HUES64 (cell line): ENCODE results near the gene PHKA1. TPM values are rescaled to one million over a fixed set of nuclear protein-coding genes. Genes with fewer than 3 reads are reported as not detected.
"Not testable (repeated sequence)": the region's sequence is repeated elsewhere in the genome, so short reads cannot be mapped to it uniquely, and the experiment has no call there.

Experiments used
- H3K27ac ChIP-seq: 2 replicates; pipeline ENCODE4 v1.7.0; 2013; ENCODE audit warnings: low read depth, low read length, inconsistent platforms
- H3K27me3 ChIP-seq: 2 replicates; pipeline ENCODE4 v1.6.1; 2013; ENCODE audit warnings: mild to moderate bottlenecking, low read length; ENCODE audit not compliant: insufficient read depth
- H3K36me3 ChIP-seq: 2 replicates; pipeline ENCODE4 v1.6.1; 2013; ENCODE audit warnings: mild to moderate bottlenecking, low read length; ENCODE audit not compliant: insufficient read depth
- H3K4me1 ChIP-seq: 2 replicates; pipeline ENCODE4 v1.6.1; 2013; ENCODE audit warnings: mild to moderate bottlenecking, low read length, moderate library complexity; ENCODE audit not compliant: insufficient read depth
- H3K4me3 ChIP-seq: 2 replicates; pipeline ENCODE4 v1.5.1; 2013; ENCODE audit warnings: mild to moderate bottlenecking, low read length, moderate library complexity
- H3K9ac ChIP-seq: 2 replicates; pipeline ENCODE4 v1.6.1; 2013; ENCODE audit warnings: mild to moderate bottlenecking, low read depth, low read length
- H3K9me3 ChIP-seq: 2 replicates; pipeline ENCODE4 v1.6.1; 2013; ENCODE audit warnings: low read depth, low read length; ENCODE audit not compliant: insufficient read depth
- WGBS: fragments of 150-250, 120-280 bp; methylation state at CpG from one replicate; pipeline ENCODE4 v1.1.7; 2013; ENCODE audit warnings: missing lambda C conversion rate; 5-methylcytosine and 5-hydroxymethylcytosine counted together
- polyA plus RNA-seq, 2 experiments: library from polyadenylated mRNA; stranded (reverse); fragments of 50-300 nt; gene quantifications; one replicate each; pipeline ENCODE4 v1.2.3, GENCODE V29; 2013

Gene PHKA1
- polyA plus RNA-seq (2013, experiment 1 of 2), result 3.2 TPM
- 4.1 TPM for polyA plus RNA-seq (2013, experiment 2 of 2)

DNA sequence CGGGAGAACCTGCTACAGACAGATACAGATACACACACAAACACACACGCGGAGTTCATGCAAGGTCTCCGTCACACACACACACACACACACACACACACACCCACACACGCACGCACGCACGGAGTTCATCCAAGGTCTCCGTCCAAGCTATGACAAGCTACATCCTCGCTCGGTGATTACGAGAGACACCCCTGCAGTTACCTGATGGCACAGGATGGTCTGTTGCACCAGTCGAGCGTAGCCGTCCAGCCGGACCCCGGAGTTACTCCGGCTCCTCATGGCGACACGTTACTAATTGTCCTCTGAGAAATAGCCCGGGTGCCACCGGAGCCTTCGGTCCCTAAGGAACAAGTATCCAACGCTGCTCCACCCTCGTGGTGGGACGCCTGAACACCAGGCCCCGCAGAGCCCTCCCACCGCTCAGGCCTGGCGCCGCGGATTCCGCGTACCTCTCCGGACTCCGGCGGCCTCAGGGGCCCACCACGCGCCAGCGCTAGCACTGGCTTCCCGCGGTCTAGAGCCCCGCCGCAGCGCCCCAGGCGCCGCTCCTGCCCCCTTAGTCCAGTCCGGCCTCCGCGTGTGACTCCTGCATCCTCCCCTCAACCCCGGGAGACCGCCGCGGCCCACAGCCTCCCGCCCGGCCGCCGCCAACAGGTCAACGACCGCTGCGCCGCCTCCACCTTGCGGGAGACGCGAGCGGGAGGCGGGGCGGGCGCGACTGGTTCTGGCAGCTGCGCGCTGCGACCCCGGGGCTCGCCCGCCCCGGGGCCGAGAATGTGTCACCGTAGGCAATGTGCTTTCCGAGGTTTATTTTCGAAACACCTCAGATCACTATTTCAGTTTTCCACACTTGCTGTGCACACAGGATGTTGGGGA is at the start of gene PHKA1:
Gene PHKA1, minus strand, starts transcription at position 708 of the 879 bp plus-strand sequence. Its CDS starts 426 bp downstream, at position 282.
- H3K27ac ChIP-seq, H3K27me3 ChIP-seq, H3K4me1 ChIP-seq, H3K9me3 ChIP-seq, H3K36me3 ChIP-seq: not testable (repeated sequence)
- WGBS, result 6% methylated on average over 80 of the region's 80 CpGs
- Histone ChIP-seq H3K4me3 (peak within 1 kb of the TSS; percentile 71), H3K9ac (peak within 1 kb of the TSS; percentile 61)

DNA sequence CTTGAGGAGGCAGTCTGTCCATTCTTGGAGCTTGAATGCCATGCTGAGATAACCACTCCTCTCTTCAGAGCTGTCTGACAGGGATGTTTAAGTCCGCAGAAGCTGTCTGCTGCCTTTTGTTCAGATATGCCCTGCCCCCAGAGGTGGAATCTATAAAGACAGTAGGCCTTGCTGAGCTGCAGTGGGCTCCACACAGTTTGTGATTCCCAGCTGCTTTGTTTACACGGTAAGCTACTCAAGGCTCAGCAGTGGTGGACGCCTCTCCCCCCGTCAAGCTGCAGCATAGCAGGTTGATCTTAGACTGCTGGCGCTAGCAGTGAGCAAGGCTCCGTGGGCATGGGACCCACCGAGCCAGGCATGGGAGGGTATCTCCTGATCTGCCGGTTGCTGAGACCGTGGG is 46.3 kb upstream of the PHKA1 start:
- not testable (repeated sequence) for H3K4me3 ChIP-seq, H3K36me3 ChIP-seq, H3K9me3 ChIP-seq, H3K27ac ChIP-seq, H3K27me3 ChIP-seq, H3K9ac ChIP-seq, H3K4me1 ChIP-seq
- no CpG with 5 or more reads among the region's 9 CpGs for WGBS

- not testable (repeated sequence) for H3K9me3 ChIP-seq, H3K27me3 ChIP-seq, H3K36me3 ChIP-seq, H3K4me1 ChIP-seq, H3K27ac ChIP-seq, H3K9ac ChIP-seq, H3K4me3 ChIP-seq
- WGBS, result no CpG with 5 or more reads among the region's 3 CpGs
Measured at GRCh38 chrX:72748545-72748944, 34.4 kb upstream of the PHKA1 start.

GRCh38 chrX:72745546-72745945 is 31.4 kb upstream of the PHKA1 start:
- H3K4me3 ChIP-seq, H3K4me1 ChIP-seq, H3K27me3 ChIP-seq, H3K9ac ChIP-seq, H3K9me3 ChIP-seq, H3K36me3 ChIP-seq, H3K27ac ChIP-seq: not testable (repeated sequence)
- no CpG with 5 or more reads among the region's 7 CpGs for WGBS

DNA sequence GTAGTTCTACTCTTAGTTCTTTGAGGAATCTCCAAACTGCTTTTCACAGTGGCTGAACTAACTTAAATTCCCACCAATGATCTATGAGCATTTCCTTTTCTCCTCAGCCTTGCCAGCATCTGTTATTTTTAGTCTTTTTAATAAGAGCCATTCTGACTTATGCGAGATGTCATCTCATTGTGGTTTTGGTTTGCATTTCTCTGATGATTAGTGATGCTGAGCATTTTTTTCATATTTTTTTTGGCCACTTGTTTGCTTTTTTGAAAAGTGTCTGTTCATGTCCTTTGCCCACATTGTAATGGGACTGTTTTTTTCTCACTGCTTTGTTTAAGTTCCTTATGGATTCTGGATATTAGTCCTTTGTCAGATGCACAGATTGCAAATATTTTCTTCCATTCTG is 21.5 kb upstream of the PHKA1 start:
- Histone ChIP-seq H3K27ac (no peak overlapping the region), H3K4me1 (no peaks in the 10 kb centered on the region), H3K4me3 (no peak overlapping the region), H3K27me3 (no peaks in the 10 kb centered on the region), H3K9me3 (no peaks in the 10 kb centered on the region), H3K36me3 (no peaks in the 10 kb centered on the region), H3K9ac (no peak overlapping the region)
- 100% methylated on average over 1 of the region's 1 CpG for WGBS

- not testable (repeated sequence) for H3K36me3 ChIP-seq, H3K9ac ChIP-seq, H3K27me3 ChIP-seq, H3K4me1 ChIP-seq, H3K9me3 ChIP-seq, H3K27ac ChIP-seq, H3K4me3 ChIP-seq
- 53% methylated on average over 8 of the region's 8 CpGs for WGBS
Measured at GRCh38 chrX:72733636-72734035, 19.5 kb upstream of the PHKA1 start.

GRCh38 chrX:72727846-72728245 is 13.7 kb upstream of the PHKA1 start:
- Histone ChIP-seq H3K4me1 (no peaks in the 10 kb centered on the region), H3K27ac (no peak overlapping the region), H3K36me3 (no peaks in the 10 kb centered on the region), H3K4me3 (no peak overlapping the region), H3K9ac (no peak overlapping the region), H3K27me3 (no peaks in the 10 kb centered on the region), H3K9me3 (no peaks in the 10 kb centered on the region)
- 93% methylated on average over 7 of the region's 7 CpGs for WGBS

- WGBS, result 90% methylated on average over 4 of the region's 5 CpGs
- Histone ChIP-seq H3K4me3 (no peak overlapping the region), H3K27me3 (no peaks in the 10 kb centered on the region; the same call in 1 of the 2 replicates), H3K36me3 (no peaks in the 10 kb centered on the region), H3K9me3 (no peaks in the 10 kb centered on the region), H3K27ac (no peak overlapping the region), H3K9ac (no peak overlapping the region), H3K4me1 (no peaks in the 10 kb centered on the region)
Measured at GRCh38 chrX:72716766-72717165, 2.7 kb upstream of the PHKA1 start.

DNA sequence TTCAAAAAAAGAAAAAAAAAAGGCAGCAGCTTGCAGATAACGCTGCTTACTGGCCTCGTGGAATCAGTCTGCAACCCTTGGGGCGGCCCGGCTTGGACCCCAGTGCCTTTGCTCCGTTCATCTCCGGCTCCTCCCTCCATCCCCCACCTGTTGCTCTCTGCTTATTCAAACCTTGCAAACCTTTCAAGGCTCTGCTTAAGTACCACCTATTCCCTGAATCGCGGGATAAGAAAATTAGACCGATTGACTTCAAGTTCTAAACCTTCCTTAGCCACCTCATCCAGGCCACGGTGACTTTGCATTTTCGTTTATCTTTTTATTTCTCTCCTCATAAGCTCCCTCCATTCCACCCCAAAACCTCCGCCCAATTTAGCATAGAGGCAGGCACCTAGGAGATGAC is 1.4 kb upstream of the PHKA1 start:
- Histone ChIP-seq H3K27ac (no peak overlapping the region), H3K9me3 (no peaks in the 10 kb centered on the region)
- WGBS, result 94% methylated on average over 11 of the region's 12 CpGs

GRCh38 chrX:72714478-72714916 is 391 bp upstream of the PHKA1 start:
- WGBS, result 9% methylated on average over 12 of the region's 13 CpGs
- no peak overlapping the region; the same call in 1 of the 2 replicates for H3K27ac ChIP-seq
- H3K9ac ChIP-seq, result peak overlapping the region; percentile 61; the same call in 1 of the 2 replicates
- no peaks in the 10 kb centered on the region; the same call in 1 of the 2 replicates for H3K27me3 ChIP-seq
- H3K4me1 ChIP-seq, result no peaks in the 10 kb centered on the region
- no peaks in the 10 kb centered on the region for H3K36me3 ChIP-seq
- peak overlapping the region; percentile 71 for H3K4me3 ChIP-seq
- no peaks in the 10 kb centered on the region for H3K9me3 ChIP-seq

More for the DNA sequence above, 1.4 kb upstream of the PHKA1 start:
- Histone ChIP-seq H3K9ac (no peak overlapping the region), H3K4me3 (no peak overlapping the region), H3K36me3 (no peaks in the 10 kb centered on the region), H3K27me3 (no peaks in the 10 kb centered on the region; the same call in 1 of the 2 replicates), H3K4me1 (no peaks in the 10 kb centered on the region)

DNA sequence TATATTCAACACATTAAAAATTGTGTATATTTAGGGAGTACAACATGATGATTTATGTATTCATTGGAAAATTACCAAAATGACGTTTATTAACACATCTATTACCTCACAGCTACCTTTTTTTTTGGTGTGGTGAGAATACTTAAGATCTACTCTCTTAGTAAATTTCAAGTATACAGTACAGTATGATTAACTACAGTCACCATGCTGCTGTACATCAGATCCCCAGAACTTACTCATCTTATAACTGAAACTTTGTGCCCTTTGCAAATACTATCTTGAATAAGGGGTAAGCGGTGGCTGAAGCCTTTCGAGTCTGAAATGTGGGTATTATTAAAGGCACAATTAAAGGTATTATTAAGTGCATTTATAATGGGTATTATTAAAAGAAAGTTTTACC is 976 bp downstream of the PHKA1 start:
- Histone ChIP-seq H3K27me3 (no peaks in the 10 kb centered on the region; the same call in 1 of the 2 replicates), H3K36me3 (no peaks in the 10 kb centered on the region), H3K9me3 (no peaks in the 10 kb centered on the region), H3K9ac (no peak overlapping the region), H3K4me3 (peak overlapping the region; percentile 71), H3K27ac (no peak overlapping the region), H3K4me1 (no peaks in the 10 kb centered on the region)
- no CpG with 5 or more reads among the region's 3 CpGs for WGBS
